Measurements from ENCODE around the gene TMEM9. TPM values are rescaled to one million over a fixed set of nuclear protein-coding genes. Genes with fewer than 3 reads are reported as not detected.

The TMEM9 gene
- total and polyA plus RNA-seq, 4 donors: 30.5 to 59.5 (median 49.0) TPM

DNA sequence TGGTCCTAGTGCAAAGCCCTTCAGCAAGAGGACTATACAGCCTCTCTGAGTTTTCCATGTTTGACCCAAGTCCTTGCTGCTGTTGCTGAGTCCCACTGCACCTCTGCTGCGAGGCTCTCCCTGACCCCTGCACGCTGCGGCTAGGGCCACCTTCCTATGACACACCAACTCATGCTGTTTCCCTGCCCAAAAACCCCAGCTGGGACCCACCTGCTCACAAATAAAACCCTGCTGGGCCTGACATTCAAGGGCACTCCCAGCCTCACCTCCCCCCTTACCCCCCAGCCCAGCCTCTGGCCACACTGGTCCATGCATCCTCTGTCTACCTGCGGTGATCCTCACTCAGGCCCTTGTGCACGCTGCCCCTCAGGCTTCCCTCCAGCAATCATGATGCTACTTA lies 15.0 kb downstream of the TMEM9 start:
- H3K4me1 ChIP-seq (ENCODE audit: control insufficient read depth in 4 of 4, insufficient read depth in 4 of 4, low read length in 3 of 4): no peaks in the 10 kb centered on the region
- H3K9me3 ChIP-seq (ENCODE audit: control insufficient read depth in 4 of 4, low read length in 3 of 4): no peaks in the 10 kb centered on the region
- no peak overlapping the region for H3K4me3 ChIP-seq (ENCODE audit: low read depth in 1 of 3, low read length in 3 of 3)
- H3K27ac ChIP-seq (ENCODE audit: low read depth in 1 of 2, low read length in 2 of 2): no peak overlapping the region
- H3K27me3 ChIP-seq (ENCODE audit: control insufficient read depth in 4 of 4, insufficient read depth in 4 of 4, low read length in 3 of 4): no peaks in the 10 kb centered on the region
- no peak for DNase-seq (ENCODE audit: low spot score)
- H3K9ac ChIP-seq (ENCODE audit: low read depth in 1 of 2, low read length in 2 of 2): no peak overlapping the region
- peaks cover 6 to 64% (median 18%) of the 10 kb centered on the region in 4 donors for H3K36me3 ChIP-seq (ENCODE audit: control insufficient read depth in 4 of 4, insufficient read depth in 3 of 4, low read depth in 1 of 4, low read length in 3 of 4)
- 87% methylated on average over 5 of the region's 5 CpGs for WGBS
- TF ChIP-seq YY1 (IDR thresholded peaks at IDR 0.05) (no peak), REST (IDR thresholded peaks at IDR 0.05) (no peak), JUND (IDR thresholded peaks at IDR 0.05) (no peak), HNF4A (conservative IDR thresholded peaks at IDR 0.05) (no peak), EGR1 (IDR thresholded peaks at IDR 0.05; ENCODE audit: low read depth in 2 of 2) (no peak), GABPA (IDR thresholded peaks at IDR 0.05 in 1 of 2, conservative IDR thresholded peaks at IDR 0.05 in 1 of 2) (no peak), RXRA (IDR thresholded peaks at IDR 0.05) (no peak), NR2F2 (IDR thresholded peaks at IDR 0.05) (no peak), SP1 (IDR thresholded peaks at IDR 0.05) (no peak), FOXA1 (IDR thresholded peaks at IDR 0.05) (no peak), TAF1 (conservative IDR thresholded peaks at IDR 0.05) (no peak), RAD21 (IDR thresholded peaks at IDR 0.05) (no peak), HNF4G (IDR thresholded peaks at IDR 0.05) (no peak), FOXA2 (IDR thresholded peaks at IDR 0.05) (no peak)
- TF ChIP-seq, protein P1, sequence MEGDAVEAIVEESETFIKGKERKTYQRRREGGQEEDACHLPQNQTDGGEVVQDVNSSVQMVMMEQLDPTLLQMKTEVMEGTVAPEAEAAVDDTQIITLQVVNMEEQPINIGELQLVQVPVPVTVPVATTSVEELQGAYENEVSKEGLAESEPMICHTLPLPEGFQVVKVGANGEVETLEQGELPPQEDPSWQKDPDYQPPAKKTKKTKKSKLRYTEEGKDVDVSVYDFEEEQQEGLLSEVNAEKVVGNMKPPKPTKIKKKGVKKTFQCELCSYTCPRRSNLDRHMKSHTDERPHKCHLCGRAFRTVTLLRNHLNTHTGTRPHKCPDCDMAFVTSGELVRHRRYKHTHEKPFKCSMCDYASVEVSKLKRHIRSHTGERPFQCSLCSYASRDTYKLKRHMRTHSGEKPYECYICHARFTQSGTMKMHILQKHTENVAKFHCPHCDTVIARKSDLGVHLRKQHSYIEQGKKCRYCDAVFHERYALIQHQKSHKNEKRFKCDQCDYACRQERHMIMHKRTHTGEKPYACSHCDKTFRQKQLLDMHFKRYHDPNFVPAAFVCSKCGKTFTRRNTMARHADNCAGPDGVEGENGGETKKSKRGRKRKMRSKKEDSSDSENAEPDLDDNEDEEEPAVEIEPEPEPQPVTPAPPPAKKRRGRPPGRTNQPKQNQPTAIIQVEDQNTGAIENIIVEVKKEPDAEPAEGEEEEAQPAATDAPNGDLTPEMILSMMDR (IDR thresholded peaks at IDR 0.05; ENCODE audit: low read depth, low read length, missing input control): no peak
- TF ChIP-seq, protein P2, sequence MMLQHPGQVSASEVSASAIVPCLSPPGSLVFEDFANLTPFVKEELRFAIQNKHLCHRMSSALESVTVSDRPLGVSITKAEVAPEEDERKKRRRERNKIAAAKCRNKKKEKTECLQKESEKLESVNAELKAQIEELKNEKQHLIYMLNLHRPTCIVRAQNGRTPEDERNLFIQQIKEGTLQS (IDR thresholded peaks at IDR 0.05): no peak
- TF ChIP-seq, protein P3, sequence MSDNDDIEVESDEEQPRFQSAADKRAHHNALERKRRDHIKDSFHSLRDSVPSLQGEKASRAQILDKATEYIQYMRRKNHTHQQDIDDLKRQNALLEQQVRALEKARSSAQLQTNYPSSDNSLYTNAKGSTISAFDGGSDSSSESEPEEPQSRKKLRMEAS (IDR thresholded peaks at IDR 0.05): no peak
- TF ChIP-seq, protein P4, sequence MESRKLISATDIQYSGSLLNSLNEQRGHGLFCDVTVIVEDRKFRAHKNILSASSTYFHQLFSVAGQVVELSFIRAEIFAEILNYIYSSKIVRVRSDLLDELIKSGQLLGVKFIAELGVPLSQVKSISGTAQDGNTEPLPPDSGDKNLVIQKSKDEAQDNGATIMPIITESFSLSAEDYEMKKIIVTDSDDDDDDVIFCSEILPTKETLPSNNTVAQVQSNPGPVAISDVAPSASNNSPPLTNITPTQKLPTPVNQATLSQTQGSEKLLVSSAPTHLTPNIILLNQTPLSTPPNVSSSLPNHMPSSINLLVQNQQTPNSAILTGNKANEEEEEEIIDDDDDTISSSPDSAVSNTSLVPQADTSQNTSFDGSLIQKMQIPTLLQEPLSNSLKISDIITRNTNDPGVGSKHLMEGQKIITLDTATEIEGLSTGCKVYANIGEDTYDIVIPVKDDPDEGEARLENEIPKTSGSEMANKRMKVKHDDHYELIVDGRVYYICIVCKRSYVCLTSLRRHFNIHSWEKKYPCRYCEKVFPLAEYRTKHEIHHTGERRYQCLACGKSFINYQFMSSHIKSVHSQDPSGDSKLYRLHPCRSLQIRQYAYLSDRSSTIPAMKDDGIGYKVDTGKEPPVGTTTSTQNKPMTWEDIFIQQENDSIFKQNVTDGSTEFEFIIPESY (IDR thresholded peaks at IDR 0.05): no peak

Data from liver (tissue), 9 donors.